Activated CD8-positive, alpha-beta memory T cell treated with anti-CD3 and anti-CD28 coated beads, Interleukin-2, amount 50 U/mL, for 24 hours (primary cell): ENCODE data around the gene CDYL.
A peak's percentile ranks its signal among the peaks of the same experiment; 100 is the strongest.

Experiments
- DNase-seq: peaks from one replicate; pipeline ENCODE4 v3.0.0-alpha.2; 2020; ENCODE audit errors: extremely low read depth

CDYL gene

GRCh38 chr6:4935975-4936680 lies 159.9 kb downstream of the CDYL start:
- no peak for DNase-seq

GRCh38 chr6:4936681-4937041 lies 160.5 kb downstream of the CDYL start:
- no peak for DNase-seq

- no peak for DNase-seq
Observed at GRCh38 chr6:4937414-4937813, 161.2 kb downstream of the CDYL start.

- DNase-seq: no peak
Observed at GRCh38 chr6:4939241-4939640, 163.0 kb downstream of the CDYL start.

- DNase-seq: no peak
Observed at GRCh38 chr6:4940416-4940815, 164.2 kb downstream of the CDYL start.

- DNase-seq: peak; percentile 15
Observed at GRCh38 chr6:4941782-4942672, 165.8 kb downstream of the CDYL start.

- DNase-seq: no peak
Observed at GRCh38 chr6:4942673-4943009, 166.4 kb downstream of the CDYL start.

- no peak for DNase-seq
Observed at GRCh38 chr6:4943716-4944115, 167.5 kb downstream of the CDYL start.

GRCh38 chr6:4944325-4944724 lies 168.1 kb downstream of the CDYL start:
- DNase-seq: no peak

GRCh38 chr6:4946521-4946920 lies 170.3 kb downstream of the CDYL start:
- no peak for DNase-seq

- no peak for DNase-seq
Observed at GRCh38 chr6:4947716-4948115, 171.5 kb downstream of the CDYL start.

GRCh38 chr6:4948781-4949450 lies 172.7 kb downstream of the CDYL start:
- DNase-seq: no peak

- no peak for DNase-seq
Observed at GRCh38 chr6:4950076-4950475, 173.9 kb downstream of the CDYL start.

- DNase-seq: no peak
Observed at GRCh38 chr6:4950836-4951533, 174.8 kb downstream of the CDYL start.

GRCh38 chr6:4953440-4953839 lies 177.2 kb downstream of the CDYL start:
- DNase-seq: no peak

GRCh38 chr6:4956625-4957024 lies 180.4 kb downstream of the CDYL start:
- no peak for DNase-seq

- no peak for DNase-seq
Observed at GRCh38 chr6:4957521-4958231, 181.5 kb downstream of the CDYL start.

GRCh38 chr6:4958624-4959023 lies 182.4 kb downstream of the CDYL start:
- no peak for DNase-seq

- no peak for DNase-seq
Observed at GRCh38 chr6:4961322-4962168, 185.3 kb downstream of the CDYL start.

GRCh38 chr6:4962905-4963304 lies 186.7 kb downstream of the CDYL start:
- DNase-seq: no peak
